ENCODE data around the gene NEDD4L.

The NEDD4L gene

DNA sequence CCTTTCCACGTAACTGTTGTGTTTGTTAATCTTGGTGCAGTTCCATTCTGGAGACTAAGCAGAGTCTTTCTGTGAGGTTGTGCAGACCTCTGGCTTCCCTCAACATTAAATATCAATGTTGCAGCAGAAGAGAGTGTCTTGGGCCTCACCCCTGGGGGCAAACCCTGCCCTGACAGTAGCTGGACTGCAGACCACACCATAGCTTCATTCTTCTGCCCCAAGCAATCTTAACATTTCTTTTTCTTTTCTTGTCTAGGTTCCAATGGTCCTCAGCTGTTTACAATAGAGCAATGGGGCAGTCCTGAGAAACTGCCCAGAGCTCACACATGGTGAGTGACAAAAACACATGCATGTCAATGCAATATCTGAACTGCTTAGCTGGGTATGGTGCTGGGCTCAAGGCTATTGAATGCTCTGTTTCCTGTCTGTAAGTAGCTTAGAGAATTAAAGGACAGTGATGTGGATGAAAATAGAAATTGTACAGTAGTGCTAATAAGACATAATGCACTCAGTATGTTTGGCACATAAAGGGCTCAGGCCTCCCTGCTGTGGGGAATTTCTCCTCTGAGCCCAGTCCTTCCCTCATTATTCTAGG lies 347.3 kb downstream of the NEDD4L start:
- DNase-seq: no peak

DNA sequence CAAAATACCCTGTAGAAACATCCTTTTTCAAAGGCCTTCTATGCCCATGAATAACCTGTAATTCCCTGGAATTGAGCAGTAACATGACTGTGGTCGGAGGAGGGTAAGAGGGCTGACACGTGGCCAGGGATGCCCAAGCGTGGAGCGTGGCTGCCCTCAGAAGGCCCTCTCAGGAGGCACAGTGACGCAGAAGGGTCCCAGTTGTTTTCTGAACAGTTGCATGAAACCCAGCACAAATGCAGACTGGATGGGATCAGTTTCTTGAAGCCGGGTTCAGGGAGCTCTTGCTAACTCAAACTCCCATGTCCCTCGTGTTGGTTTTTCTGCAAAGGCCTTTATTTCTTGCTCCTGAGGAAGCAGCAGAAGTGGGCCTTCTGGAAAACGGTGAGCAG lies 347.9 kb downstream of the NEDD4L start:
- DNase-seq: no peak

DNA sequence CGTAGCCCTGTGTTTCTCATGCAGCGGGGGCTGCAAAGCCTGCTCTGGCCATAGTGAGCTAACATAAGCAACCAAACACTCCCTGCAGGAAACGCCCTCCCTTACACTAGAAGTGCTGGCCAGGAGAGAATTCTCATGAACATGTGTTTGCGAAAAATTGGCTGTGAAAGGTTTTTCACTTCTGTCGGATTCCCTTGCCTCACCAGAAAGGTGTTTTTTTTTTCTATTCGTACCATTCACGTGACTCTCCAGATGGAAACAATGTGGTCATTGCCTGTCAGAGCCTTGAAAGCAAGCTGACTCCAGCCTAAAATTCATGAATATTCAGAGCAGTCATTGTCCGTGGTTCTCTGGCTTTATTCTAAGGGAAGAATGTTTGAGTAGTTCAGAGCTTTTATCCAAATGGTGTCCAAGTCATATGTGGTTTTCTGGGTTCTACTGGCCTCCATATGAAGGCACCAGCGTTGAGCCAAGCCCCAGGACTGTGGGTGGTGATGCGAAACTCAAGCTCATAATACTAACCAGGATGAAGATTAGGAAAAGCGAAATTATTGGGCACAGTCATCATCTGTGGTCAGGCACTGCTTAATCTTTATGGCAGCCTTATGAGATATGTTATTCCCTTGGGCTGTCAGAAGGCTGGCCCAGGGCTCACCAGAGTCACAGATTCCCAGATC lies 348.4 kb downstream of the NEDD4L start:
- no peak for DNase-seq

DNA sequence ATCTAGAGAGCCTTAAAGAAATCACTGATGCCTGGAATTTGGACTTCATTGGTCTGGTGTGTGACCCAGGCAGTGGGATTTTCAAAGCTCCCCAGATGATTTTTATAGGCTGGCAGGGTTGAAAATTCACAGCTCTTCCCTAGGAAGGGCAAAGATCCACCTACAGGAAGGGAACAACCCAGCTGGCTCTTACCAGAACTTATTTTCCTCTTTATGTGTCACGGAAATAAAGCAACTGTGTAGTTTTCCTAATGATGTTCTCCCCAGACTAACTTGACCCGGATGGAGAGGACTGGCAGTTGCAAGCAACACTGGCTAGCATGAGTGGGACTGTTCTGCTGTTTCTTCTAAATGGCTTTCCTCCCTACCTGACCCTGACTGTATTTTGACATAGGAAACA lies 349.3 kb downstream of the NEDD4L start:
- DNase-seq: no peak

DNA sequence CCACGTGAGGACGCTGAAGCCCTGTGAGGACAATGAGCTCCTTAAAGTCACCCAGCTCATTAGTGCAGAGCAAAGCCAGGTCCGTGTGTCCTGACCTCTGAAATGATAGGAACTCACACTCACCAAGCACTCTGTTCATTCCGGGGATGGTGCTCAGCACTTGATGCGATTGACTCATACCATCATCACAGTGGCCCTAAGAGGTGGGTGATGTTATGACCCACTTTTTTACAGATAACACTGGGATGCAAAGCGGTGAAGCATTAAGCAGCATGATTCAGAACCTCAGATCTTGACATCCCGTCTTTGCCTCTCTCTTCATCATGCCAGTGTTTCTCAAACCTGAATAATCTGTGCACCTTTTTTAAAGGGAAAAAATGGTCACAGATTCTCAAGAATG lies 350.0 kb downstream of the NEDD4L start:
- no peak for DNase-seq

DNA sequence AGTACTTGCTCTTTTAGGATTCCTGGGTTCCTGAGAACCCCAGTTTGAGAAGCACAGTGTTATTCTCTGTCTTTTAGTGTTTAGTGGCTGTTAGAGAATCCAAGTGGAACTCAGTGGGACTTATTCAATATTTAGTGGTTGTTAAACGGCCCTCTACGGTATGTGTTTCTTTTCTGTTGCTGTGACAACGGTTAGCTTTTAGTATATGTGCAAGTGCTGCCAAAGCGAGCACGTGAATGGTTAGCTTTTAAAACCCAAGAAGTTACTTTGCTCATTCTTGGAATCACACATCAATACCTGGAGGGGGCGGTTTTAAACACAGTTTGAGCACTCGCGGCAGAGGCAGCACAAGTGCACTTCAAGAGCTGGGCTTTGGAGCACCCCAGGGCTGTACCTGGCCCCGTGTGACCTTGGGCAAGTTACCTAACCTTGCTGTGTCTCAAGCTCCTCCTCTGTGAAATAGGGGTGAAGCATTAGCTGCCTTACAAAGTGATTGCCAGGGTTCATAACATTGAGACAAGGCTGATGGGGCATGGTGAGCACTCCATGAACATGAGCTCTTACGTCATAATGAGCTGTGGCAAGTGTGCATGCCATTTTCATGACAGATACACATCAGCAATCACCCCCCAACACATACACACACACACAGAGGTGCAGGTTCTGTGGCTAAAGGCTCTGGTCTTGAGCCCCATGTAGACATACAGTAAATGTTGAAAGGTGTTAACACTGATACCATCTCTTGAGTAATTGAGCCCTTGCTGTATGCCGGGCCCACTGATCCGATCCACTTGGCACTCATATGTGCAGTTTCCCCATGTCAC lies 350.8 kb downstream of the NEDD4L start:
- no peak for DNase-seq

DNA sequence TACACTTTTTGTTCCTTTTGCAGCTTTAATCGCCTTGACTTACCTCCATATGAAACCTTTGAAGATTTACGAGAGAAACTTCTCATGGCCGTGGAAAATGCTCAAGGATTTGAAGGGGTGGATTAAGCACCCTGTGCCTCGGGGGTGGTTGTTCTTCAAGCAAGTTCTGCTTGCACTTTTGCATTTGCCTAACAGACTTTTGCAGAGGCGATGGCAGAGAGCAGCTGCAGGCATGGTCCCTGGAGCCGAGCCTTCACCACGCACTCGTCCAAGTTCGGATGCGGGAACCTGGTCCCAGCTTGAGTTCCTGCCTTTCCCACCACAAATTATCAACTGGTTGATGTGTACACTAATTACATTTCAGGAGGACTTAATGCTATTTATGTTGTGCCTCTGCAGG lies 352.1 kb downstream of the NEDD4L start:
- DNase-seq: no peak

DNA sequence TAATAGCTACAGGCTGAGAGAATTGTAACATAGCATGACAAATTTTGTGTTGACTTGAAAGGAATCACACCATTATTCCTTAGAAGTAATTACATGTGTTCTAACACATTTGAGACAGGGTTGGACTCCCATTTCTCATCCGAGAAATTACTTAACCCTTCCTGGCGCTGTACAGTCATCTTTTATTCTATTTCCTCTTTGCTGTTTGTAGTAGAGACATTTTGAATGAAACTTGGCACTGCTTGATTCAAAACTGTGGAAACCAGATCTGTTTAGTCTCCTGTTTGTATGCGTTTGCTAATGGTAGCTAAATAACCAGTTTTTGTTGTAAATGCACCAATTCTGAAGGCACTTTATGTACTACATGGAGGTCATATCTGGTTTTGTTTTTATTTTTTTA lies 352.9 kb downstream of the NEDD4L start:
- DNase-seq: no peak

DNA sequence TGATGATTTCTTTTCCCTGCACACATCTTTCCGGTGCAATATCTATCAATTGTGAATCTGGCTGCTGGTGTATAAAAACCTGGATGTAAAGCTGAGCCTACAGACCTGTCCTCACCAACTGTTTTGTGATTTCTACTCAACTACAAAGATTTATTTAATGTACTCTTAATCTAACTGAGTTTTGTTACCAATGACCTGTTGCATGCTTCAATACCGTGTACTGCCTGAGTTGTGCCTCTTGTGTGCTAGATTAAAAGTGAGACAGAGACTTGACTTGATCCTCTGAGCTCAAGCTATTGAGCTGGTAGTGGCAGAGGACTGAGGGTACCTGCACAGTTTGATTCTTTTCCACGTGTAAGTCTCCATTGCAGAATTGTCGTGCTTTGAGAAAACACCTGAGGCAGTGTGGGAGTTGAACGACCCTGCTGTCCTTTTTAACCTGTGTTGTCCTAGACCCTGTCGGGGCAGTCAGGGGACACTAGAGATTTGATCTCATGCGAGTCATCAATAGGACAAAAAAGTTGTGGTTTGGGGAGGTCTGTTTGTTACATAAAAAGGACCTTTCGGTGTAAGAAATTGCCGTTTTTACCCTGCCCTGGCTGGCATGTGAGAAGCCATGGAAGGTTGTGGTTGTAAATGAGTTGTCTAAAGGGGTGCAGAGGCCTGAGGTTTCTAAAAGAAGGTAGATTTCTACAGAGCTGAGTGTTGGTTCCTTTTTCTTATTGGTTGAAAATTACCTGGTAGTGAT lies 353.5 kb downstream of the NEDD4L start:
- no peak for DNase-seq

DNA sequence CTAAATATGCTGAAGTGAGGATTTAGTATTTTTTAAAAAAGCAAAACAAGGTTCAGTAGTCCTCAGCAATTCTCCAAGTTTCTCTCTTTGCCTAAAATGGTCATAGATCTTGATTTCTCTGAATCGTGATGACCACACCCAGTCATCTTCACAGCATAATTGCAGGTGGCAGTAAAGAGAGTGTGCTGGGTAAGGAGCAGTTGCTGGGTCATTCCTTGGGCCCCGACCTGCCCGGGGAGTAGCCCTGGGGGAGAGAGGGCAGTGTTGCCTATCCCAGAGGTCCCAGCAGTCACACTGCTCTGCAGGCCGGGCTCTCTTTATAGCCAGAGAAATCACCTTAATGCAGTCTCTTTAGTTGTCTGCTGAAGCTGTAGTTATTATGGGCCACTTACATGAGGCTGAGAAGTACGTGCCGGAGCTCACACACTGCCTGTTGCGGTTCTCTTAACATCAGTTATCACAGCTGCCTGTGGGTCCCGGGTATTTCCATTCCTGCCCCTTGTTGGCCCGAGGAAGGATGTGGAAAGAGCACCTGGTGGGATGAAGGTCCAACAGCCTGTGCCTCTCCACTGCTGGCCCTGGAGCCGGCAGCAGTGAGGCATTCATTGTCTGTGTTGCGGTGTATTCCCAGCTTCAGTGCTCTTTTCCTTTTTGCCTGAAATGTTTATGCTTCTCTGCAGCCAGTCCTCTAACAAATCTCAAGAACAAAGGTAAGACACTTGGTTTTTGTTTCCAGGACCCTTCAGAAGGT lies 354.8 kb downstream of the NEDD4L start:
- no peak for DNase-seq

DNA sequence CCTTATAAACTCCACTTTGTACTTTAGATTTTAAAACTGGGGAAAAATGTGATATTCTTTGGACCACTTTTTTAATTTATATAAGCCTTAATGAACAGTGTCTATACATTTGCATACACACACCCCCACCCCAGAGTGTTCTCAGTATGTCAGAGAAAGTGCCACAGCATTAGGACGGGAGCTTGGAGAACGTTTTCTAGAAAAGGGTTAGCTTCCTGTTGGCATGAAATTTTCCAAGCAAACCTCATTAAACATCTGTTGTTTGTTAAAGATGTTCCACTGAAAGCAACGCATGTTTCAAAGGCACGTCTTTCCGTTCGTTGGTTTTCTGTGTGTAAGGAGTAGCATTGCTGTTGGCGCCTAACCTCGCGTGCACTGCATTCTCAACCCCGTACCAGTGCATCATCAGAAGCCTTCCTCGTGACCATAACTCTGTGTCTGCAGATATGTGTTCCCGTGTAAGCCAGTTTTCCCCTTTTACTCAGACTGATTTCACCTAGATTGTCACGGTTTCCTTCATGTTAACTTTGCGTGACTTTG lies 356.4 kb downstream of the NEDD4L start:
- DNase-seq: no peak

DNA sequence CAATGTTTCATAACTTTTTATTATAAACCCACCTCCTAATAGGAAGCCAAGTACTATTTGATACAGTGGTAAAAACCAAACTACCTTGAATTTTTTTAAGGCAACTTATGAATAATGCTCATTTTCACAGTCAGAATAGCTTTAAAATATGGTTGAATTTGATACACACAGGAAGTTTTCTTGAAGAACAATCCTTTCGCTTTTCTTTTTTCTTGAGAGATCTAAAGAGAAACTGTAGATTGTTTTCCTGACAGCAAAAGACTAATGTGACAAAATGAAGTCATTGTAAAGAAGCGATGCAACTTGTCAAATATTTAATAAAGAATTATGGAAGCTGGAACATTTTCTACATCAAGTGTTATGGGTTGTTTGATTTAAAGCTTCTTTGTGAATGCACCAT lies 357.2 kb downstream of the NEDD4L start:
- no peak for DNase-seq

DNA sequence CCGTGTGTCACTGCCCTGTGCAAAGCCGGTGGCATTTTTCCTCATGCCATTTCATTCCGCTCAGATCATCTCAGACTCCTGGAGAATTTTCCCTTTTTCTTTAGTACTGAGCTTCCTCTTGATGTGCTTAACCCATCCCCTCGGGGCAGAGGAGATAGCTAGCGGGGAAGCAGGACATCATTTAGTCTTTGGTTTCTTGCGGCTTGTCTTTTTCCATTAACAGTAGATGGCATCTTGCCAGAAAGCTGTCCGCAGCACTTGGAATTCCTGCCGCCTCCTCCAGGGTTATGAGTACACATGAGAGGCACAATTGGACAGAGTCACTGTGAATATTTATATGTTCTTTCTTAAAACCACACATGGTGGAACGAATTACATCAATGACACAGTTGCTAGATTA lies 358.2 kb downstream of the NEDD4L start:
- DNase-seq: no peak

DNA sequence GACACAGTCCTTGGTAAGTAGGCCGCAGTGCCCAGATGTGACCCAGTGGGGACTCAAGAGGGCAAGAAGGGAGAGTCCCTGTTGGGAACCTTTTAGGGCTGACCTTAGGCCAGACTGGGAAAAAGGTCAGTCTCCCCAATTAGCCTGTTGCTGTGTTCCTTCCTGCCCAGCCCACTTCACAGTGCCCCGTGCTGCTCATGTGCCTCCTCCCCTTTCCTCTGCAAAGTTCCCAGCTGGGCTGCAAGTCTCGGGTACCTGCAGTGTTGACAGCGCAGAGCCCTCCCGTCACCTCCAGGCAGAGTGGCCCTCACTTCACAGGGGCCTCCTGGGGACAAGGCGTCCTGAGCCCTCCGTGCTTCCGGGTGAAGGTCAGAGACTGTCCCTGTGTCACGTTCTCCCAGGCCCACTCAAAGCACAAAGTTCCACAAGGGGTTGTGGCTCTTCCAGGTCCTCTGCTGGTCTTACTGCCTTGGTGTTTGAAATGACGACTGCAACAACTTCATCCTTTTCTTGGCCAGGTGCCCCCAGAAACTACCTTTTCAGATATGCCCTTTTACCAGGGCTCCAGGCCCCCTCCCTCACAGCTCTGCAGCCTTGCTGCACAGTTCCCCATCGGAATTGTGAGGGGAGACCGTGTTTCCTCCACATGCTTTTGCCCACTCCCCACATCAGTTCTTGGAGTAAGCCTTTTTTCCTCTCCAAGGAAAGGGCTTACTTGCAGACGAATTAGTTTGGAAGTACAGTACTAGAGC lies 359.1 kb downstream of the NEDD4L start:
- no peak for DNase-seq

DNA sequence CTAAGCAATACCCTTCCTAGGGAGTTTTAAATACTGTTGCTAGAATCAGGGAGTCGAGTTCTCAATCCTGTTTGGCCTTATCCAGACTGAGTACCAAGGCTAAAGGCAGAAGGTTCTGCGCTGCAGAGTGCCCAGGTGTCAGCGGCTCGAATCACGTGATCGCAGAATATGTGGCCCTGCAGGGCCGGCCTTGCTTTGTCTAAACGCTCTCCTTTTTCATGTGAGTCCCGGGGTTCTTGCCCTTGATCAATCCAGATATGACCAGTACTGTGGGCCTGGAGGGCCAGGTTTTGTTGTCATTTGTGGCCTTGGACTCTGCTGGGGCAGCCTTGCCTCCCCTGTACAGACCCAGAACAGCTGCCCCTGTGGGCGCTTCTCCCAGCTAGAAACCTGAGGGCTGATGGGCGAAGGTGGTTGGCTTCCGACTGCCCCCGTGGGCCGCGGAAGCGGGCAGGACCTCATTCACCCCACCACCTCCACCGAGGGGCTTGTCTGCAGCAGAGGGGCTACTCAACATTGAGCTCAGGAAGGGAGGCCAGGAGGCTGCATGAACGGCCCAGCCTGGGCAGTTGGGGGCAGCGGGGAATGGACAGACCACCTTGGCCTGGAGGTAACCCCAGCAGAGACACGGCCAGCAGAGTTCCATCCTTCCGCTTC lies 359.9 kb downstream of the NEDD4L start:
- no peak for DNase-seq

DNA sequence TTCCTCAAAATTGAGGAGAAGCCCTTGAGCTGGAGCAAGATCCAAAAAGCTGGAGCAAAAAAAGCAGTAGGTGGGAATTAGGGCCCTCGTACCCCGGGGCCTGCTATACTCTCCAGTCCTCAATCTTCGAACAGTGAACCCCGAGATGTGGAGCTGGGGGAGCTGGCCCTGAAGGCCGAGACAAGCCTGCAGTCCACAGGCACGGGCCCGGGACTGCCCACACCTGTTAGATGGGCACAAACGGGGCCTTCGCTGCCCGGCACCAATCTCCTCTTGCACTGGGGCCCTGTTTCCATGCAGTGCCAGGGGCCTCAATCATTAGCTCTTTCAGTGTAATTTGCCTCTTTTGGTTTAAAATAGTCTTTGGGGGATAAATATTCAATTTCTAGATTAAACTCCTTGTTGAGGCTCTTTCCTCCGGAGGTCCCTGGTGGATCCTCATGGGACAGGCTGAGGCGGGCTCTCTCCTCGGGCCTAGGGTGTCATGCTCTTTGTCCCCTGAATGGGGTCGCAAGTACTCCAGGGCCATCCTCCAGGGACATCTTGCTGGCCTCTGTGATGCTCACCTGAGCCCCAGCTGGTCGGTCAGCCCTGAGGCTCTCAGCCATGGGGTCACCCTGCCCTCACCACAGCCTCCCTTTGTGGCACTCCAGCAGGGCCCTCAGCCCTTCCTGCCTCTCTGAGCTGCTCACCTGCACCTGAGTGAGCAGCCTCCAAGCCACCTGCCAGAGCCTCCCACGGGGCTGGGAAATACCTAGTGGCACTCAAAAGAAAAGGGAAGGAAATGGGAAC lies 361.3 kb downstream of the NEDD4L start:
- DNase-seq: no peak

DNA sequence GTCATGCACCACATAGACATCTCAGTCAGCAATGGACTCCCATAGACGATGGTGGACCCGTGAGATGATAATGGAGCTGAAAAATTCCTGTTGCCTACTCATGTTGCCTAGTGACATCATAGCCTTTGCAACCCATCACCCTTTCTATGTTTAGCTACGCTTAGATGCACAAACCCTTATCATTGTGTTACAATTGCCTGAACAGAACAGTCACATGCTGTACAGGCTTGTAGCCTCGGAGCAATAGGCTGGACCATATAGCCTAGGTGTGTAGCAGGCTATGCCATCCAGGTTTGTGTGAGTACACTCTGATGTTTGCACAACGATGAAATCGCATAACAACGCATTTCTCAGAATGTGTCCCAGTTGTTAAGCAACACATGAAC lies 363.2 kb downstream of the NEDD4L start:
- DNase-seq: no peak

DNA sequence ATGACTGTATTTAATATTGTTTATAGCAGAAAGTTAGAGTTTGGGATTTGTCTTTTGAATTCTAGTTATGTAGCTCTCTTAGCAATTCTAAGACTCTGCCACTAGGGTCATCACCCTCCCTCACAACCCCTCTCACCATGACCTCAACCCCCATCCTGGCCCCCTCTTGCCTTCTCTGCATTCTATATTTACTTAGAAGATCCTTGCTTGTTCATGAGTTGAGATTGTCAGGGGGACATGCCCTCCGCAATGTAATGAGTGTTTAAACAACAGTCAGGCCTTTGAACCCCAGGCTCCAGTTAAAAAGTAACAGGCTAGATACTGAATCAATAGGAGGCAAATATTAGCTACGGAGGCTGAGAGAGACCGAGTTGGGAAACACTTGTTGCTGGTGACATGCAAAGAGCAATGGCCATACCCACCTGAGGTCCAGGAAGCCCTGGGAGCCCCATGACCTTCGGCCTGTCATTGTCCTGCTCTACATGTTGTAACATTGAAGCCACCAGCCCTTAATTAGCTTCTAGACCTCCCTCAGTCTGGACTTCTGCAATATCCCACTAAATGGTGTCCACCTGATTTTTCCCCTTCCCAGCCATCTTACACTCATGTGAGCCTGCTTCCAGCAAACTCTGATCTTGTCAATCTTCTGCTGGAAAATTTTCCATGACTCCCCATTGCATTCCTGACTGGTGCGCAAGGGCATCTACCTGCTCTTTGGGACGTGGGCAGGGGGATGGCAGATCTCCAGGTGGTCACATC lies 363.8 kb downstream of the NEDD4L start:
- no peak for DNase-seq

DNA sequence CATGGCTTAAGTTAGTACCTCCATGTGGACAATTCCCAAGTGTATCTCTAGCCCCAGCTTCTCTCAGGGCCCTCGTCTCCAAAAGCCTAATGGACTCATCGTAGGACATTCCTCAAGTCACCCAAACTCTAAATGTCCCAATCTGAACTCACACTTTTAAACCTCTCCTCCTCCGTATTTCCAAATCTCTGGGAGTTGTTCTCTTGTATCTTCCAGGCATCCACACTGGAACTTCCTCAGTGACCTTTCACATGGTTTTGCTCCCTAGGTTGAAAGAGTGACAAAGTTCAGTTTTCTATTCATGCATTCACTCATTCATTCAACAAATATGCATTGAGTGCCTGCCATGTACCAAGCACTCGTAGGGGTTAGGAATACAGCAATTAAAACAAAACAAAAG lies 364.6 kb downstream of the NEDD4L start:
- DNase-seq: no peak
